Sigmoid colon (tissue), 7 donors: ENCODE results near the gene MARK3. TPM values are rescaled to one million over a fixed set of nuclear protein-coding genes. Genes with fewer than 3 reads are reported as not detected.

ENCODE experiments used
- DNase-seq: peaks from one replicate; pipeline ENCODE4 v3.0.0-alpha.2; 2019
- H3K27ac ChIP-seq, 4 donors: fragments of 200-600 bp; sonication (generic); one replicate each; pipeline ENCODE4 v1.5.1; 2016 to 2019; ENCODE audit warnings: mild to moderate bottlenecking in 1 of 4
- H3K27me3 ChIP-seq, 3 donors: fragments of 200-600 bp; sonication (generic); one replicate each; pipeline ENCODE4 v1.5.1; 2019; ENCODE audit warnings: mild to moderate bottlenecking in 1 of 3
- H3K36me3 ChIP-seq, 4 donors: fragments of 200-600 bp; sonication (generic); one replicate each; pipeline ENCODE4 v1.5.1; 2016 to 2019
- H3K4me1 ChIP-seq, 4 donors: fragments of 200-600 bp; sonication (generic); one replicate each; pipeline ENCODE4 v1.5.1; 2017 to 2019
- H3K4me3 ChIP-seq, 4 donors: fragments of 200-600 bp; sonication (generic); one replicate each; pipeline ENCODE4 v1.5.1; 2017 to 2019; ENCODE audit warnings: mild to moderate bottlenecking in 2 of 4, moderate library complexity in 1 of 4
- H3K9me3 ChIP-seq, 4 donors: fragments of 200-600 bp in 3 of 4; sonication (generic) in 3 of 4; one replicate each; pipeline versions ENCODE4 v1.5.1 to v1.6.1; 2013 to 2019
- EP300 ChIP-seq, 4 donors: sonication (generic); formaldehyde crosslinking; IDR thresholded peaks; one replicate each; pipeline ENCODE4 v1.6.1; 2017; ENCODE audit warnings: antibody characterized with exemption in 4 of 4
- POLR2A ChIP-seq, 2 donors: fragments of 450-650 bp; IDR thresholded peaks; one replicate each; pipeline ENCODE4 v1.6.1; 2016; ENCODE audit warnings: antibody characterized with exemption in 2 of 2, mild to moderate bottlenecking in 2 of 2, moderate library complexity in 2 of 2
- POLR2AphosphoS5 ChIP-seq, 4 donors: sonication (generic); formaldehyde crosslinking; IDR thresholded peaks; one replicate each; pipeline ENCODE4 v1.6.1; 2017; ENCODE audit warnings: antibody characterized with exemption in 4 of 4
- WGBS, 2 donors: extraction: QIAGEN DNeasy Blood & Tissue Kit; methylation state at CpG; one replicate each; pipeline ENCODE4 v1.1.7; 2013; 5-methylcytosine and 5-hydroxymethylcytosine counted together
- intact Hi-C: fragments of 100-400 bp; cut with DNase I; formaldehyde crosslinking; loops from one replicate; pipeline ENCODE4 v1.15.1; 2023
- polyA plus RNA-seq, 3 donors: library from polyadenylated mRNA; stranded (reverse); fragments of 200-250 nt; gene quantifications; one replicate each; pipeline ENCODE4 v1.2.3, GENCODE V29; 2013
- total RNA-seq, 4 donors: library from RNA; depleted of rRNA; stranded (reverse); fragments of >200 nt; gene quantifications; one replicate each; pipeline ENCODE4 v1.1.0, GENCODE V29; 2016
- TF ChIP-seq, protein P1 (sequence below), 4 experiments: fragments of 450-650 bp in 3 of 4; fragments of 200-600 bp in 1 of 4; IDR thresholded peaks; one replicate each; pipeline ENCODE4 v1.5.1; 2016 to 2019; ENCODE audit warnings: antibody characterized with exemption in 4 of 4, mild to moderate bottlenecking in 3 of 4, moderate library complexity in 2 of 4
- donor health status: healthy with polysubstance abuse.
- donor health status: Bipolar disorder and iron deficiency.
- donor health status: healthy.

The MARK3 gene
- total and polyA plus RNA-seq, 7 donors: 21.6 to 104 (median 66.7) TPM

DNA sequence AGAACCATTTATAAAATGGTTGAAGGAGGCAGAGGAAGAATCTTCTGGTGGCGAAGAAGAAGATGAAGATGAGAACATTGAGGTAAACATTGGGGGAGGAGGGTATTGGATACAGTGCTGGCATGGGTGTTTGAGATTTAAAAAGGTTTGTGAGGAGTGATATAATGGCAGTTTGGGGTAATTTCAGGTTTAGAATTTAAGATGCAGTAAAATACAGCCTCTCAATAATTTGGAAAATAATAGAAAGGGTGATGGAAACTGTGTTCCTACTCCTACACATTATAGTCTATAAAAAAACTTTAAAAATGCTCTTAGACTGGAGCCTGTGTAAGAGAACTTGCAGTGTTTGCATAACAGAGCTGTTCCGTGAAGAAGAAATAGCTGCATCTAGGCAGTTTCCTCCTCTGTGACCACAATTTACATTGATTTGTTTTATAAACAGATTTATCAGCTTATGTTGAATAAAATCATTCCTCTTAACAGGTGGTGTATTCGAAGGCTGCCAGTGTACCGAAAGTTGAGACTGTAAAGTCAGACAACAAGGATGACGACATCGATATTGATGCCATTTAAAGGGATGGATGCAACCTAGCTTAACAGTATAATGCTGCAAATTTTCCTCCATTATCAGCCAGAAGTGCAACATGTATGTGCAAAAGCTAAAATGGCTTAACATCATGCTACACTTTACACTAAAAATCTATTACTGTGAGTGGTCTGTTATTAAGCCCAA, 44.6 kb upstream of the MARK3 start:
- H3K36me3 ChIP-seq: peaks cover 68 to 97% (median 86%) of the 10 kb centered on the region in 4 donors
- H3K4me1 ChIP-seq: peaks cover 0 to 29% (median 19%) of the 10 kb centered on the region in 4 donors
- WGBS, 2 donors: 81 to 90% methylated on average over 6 of the region's 6 CpGs

DNA sequence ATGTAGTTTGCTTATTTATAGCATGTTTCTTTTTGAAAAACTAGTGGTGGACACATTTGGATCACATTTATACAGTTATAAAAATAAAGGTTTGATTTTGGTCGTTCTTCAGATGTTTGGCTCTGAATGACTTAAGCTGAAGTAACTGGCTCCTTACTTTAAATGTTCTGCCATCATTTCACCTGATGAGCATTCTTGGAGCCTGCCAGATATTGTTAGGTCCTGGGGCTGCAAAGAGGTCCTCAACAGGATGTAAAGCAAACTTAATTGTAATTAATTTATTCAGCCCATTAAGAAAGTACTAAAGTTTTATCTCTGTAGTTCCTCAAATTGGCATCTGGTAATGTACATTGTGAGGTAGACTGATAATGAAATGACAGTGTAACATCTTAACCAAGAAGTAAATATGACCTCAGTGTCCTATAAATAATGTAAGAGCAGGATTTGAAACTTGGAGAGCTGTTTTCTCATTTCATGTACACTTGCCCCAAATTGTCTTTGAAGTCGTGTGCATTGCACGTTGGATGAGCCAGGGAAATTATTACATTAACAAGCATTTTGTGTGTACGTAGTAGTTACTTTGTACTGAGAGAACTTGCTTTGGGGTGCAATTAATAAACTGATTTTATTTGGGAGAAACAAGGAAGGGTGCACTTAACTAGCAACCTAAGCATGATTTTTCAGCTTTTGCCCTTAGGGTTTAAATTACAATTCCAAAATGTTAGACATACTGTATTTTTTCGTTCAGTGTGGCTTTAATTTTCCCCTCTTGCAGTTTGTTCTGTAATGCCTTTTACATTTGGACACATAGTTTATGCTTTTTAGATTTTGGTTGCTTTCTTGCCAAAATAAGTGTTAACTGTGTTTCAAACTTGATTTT, 43.7 kb upstream of the MARK3 start:
- Histone ChIP-seq H3K4me3 (no peak overlapping the region), H3K4me1 (peaks cover 0 to 22% (median 11%) of the 10 kb centered on the region in 4 donors), H3K9me3 (no peaks in the 10 kb centered on the region), H3K27ac (no peak overlapping the region), H3K36me3 (peaks cover 59 to 88% (median 78%) of the 10 kb centered on the region in 4 donors), H3K27me3 (no peaks in the 10 kb centered on the region)
- intact Hi-C loops: no loop called here
- WGBS, 2 donors: 56 to 75% methylated on average over 5 of the region's 5 CpGs
- TF ChIP-seq POLR2A (IDR thresholded peaks at IDR 0.05) (no peak), POLR2AphosphoS5 (IDR thresholded peaks at IDR 0.05) (no peak), EP300 (IDR thresholded peaks at IDR 0.05) (no peak)
- TF ChIP-seq, protein P1, sequence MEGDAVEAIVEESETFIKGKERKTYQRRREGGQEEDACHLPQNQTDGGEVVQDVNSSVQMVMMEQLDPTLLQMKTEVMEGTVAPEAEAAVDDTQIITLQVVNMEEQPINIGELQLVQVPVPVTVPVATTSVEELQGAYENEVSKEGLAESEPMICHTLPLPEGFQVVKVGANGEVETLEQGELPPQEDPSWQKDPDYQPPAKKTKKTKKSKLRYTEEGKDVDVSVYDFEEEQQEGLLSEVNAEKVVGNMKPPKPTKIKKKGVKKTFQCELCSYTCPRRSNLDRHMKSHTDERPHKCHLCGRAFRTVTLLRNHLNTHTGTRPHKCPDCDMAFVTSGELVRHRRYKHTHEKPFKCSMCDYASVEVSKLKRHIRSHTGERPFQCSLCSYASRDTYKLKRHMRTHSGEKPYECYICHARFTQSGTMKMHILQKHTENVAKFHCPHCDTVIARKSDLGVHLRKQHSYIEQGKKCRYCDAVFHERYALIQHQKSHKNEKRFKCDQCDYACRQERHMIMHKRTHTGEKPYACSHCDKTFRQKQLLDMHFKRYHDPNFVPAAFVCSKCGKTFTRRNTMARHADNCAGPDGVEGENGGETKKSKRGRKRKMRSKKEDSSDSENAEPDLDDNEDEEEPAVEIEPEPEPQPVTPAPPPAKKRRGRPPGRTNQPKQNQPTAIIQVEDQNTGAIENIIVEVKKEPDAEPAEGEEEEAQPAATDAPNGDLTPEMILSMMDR (IDR thresholded peaks at IDR 0.05): no peak
- DNase-seq: no peak

More for the DNA sequence above, 44.6 kb upstream of the MARK3 start:
- intact Hi-C loops: no loop called here
- TF ChIP-seq POLR2AphosphoS5 (IDR thresholded peaks at IDR 0.05): no peak
- Histone ChIP-seq H3K9me3 (no peaks in the 10 kb centered on the region), H3K27me3 (no peaks in the 10 kb centered on the region), H3K4me3 (no peak overlapping the region), H3K27ac (no peak overlapping the region)
- no peak for DNase-seq

DNA sequence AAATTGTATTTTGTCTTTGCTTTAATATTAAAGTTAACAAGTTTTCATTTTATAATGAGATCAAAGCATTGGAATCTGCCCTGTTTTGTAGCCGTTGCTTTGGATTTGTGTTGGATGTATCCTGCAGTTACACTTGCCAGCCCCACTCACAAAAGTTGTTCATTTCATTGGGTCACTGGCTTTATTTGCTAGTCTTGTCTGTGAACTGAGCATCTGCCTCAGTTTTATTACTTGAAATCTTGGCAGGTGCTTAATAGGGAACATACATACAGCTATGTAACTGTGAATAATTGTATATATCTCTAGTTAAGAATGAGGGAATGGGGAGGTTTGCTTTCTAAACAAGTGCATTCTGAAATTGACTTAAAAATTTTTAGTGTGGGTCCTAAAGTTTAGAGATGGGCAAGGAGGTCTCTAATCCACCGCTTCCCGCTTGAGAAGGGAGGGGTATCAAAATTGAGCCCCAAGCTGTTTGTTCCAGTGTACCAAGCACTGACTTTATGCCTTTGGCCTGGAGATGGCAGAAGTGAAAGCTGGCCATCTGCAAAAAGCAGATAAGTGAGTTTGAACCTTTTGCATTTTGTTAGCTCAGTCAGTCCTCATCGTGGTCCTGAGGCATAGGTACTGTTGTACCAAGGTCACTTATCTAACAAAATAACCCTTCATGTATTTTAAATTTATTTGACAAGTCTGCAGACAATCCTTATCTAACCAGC, 41.9 kb upstream of the MARK3 start:
- WGBS, 2 donors: 83 to 90% methylated on average over 4 of the region's 4 CpGs
- H3K4me1 ChIP-seq: peaks cover 0 to 16% (median 3%) of the 10 kb centered on the region in 4 donors
- H3K27ac ChIP-seq: no peak overlapping the region
- no peak overlapping the region for H3K4me3 ChIP-seq
- H3K36me3 ChIP-seq: peaks cover 41 to 70% (median 60%) of the 10 kb centered on the region in 4 donors
- TF ChIP-seq, protein P1 (IDR thresholded peaks at IDR 0.05): no peak
- TF ChIP-seq EP300 (IDR thresholded peaks at IDR 0.05): no peak
- TF ChIP-seq POLR2AphosphoS5 (IDR thresholded peaks at IDR 0.05): no peak
- no peak for TF ChIP-seq POLR2A (IDR thresholded peaks at IDR 0.05)
- intact Hi-C loops: no loop called here
- DNase-seq: no peak
- H3K9me3 ChIP-seq: no peaks in the 10 kb centered on the region
- no peaks in the 10 kb centered on the region for H3K27me3 ChIP-seq

DNA sequence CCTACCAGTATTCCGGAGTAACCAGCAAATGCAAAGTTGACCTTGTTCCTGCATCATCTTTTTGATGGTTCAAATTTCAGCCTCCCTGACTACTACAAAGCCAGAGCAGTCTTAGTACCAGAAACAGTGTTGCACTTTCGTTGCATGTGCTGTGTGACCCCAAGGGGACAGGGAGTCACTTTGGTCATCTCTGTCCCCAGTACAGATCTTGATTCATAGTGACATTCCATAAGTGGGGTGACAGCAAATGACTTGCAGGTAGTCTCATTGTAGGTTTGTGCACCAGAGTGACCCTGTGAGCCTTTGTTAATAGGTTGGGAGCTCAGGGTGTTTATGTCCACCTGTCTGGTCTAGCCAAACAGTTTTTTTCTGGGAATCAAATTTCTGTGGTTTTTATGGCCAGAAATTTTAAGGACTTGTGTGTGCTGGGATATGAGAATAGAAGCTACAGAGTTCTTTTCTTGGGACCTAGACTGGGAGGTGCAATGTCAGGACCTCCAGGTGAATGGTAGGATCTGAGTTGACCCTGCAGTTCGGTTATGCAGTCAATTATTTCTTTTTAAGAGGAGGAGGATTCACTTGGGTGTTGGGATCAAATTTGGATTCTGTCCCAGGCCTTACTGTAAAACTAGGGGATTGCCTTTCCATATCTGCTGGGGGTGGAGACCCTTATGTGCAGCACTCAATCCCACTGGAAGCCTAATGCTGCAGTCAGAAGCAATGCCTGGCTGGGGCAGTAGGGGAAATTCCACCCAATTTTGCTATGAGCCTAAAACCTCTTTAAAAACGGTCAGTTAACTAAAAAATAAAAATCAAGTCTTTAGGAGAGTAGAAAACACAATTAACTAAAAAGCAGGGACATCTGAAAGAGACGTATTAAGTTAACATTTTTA, 41.1 kb upstream of the MARK3 start:
- no peak overlapping the region for H3K27ac ChIP-seq
- no peaks in the 10 kb centered on the region for H3K27me3 ChIP-seq
- TF ChIP-seq EP300 (IDR thresholded peaks at IDR 0.05): no peak
- no peak for TF ChIP-seq POLR2AphosphoS5 (IDR thresholded peaks at IDR 0.05)
- TF ChIP-seq POLR2A (IDR thresholded peaks at IDR 0.05): no peak
- TF ChIP-seq, protein P1 (IDR thresholded peaks at IDR 0.05): no peak
- no peak for DNase-seq
- H3K4me3 ChIP-seq: no peak overlapping the region
- H3K4me1 ChIP-seq: peaks cover 0 to 13% (median 0%) of the 10 kb centered on the region in 4 donors
- peaks cover 34 to 62% (median 51%) of the 10 kb centered on the region in 4 donors for H3K36me3 ChIP-seq
- intact Hi-C loops: no loop called here
- 80 to 90% methylated on average over 5 of the region's 5 CpGs for WGBS, 2 donors
- H3K9me3 ChIP-seq: no peaks in the 10 kb centered on the region
